ENCODE measurements around the gene PLEKHM3. TPM values are rescaled to one million over a fixed set of nuclear protein-coding genes. Genes with fewer than 3 reads are reported as not detected.

PLEKHM3 gene
- total RNA-seq, 2 donors from 2014 or later, result 20.5 to 21.8 TPM

DNA sequence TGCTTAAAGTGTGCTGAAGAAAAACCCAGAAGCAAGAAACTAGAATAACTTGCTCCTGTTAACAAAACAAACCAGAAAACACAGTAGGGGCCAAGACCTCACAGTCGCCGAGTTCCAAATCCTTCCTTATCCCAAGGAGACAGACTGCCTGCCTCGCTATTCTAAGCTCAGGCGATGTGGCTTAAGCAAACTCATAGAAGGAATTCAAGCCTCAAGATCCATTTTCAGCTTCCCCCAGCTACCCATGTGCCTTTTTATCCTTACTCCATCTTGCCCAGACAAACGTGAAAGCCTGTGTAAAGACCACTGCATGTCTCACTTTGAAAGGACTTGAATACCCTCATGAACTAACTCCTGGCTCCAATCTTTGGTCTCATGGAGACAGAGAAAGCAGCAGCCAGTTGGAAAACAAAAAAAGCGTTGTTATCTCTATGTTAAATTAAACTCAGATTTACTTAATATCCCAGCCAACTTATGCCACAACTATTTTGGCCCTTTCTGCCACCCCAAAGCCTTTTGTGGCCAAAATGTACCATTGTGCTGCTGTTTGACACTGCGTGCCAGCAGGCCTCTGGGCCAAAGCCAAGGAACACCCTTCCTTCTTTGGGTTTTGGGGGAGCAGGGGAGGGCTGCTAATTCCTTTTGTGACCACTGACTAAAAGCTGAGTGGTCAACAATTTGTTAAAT, 132.5 kb downstream of the PLEKHM3 start:
- Histone ChIP-seq H3K27me3 (replicated peaks; ENCODE audit: insufficient read depth) (no peaks in the 10 kb centered on the region), H3K4me1 (ENCODE audit: control insufficient read depth in 1 of 2, low read depth in 2 of 2) (peaks cover 11 to 14% of the 10 kb centered on the region in 2 donors), H3K4me3 (peak overlapping the region; percentile 15), H3K36me3 (no peaks in the 10 kb centered on the region), H3K27ac (peak overlapping the region in 1 of 2 donors; percentile 41), H3K9me3 (no peaks in the 10 kb centered on the region)
- TF ChIP-seq, protein P1, sequence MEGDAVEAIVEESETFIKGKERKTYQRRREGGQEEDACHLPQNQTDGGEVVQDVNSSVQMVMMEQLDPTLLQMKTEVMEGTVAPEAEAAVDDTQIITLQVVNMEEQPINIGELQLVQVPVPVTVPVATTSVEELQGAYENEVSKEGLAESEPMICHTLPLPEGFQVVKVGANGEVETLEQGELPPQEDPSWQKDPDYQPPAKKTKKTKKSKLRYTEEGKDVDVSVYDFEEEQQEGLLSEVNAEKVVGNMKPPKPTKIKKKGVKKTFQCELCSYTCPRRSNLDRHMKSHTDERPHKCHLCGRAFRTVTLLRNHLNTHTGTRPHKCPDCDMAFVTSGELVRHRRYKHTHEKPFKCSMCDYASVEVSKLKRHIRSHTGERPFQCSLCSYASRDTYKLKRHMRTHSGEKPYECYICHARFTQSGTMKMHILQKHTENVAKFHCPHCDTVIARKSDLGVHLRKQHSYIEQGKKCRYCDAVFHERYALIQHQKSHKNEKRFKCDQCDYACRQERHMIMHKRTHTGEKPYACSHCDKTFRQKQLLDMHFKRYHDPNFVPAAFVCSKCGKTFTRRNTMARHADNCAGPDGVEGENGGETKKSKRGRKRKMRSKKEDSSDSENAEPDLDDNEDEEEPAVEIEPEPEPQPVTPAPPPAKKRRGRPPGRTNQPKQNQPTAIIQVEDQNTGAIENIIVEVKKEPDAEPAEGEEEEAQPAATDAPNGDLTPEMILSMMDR (IDR thresholded peaks at IDR 0.05), result no peak
- ATAC-seq (ENCODE audit: insufficient number of reproducible peaks, low FRiP score, low read depth), result no peak
- DNase-seq (ENCODE audit: low spot score), result no peak

DNA sequence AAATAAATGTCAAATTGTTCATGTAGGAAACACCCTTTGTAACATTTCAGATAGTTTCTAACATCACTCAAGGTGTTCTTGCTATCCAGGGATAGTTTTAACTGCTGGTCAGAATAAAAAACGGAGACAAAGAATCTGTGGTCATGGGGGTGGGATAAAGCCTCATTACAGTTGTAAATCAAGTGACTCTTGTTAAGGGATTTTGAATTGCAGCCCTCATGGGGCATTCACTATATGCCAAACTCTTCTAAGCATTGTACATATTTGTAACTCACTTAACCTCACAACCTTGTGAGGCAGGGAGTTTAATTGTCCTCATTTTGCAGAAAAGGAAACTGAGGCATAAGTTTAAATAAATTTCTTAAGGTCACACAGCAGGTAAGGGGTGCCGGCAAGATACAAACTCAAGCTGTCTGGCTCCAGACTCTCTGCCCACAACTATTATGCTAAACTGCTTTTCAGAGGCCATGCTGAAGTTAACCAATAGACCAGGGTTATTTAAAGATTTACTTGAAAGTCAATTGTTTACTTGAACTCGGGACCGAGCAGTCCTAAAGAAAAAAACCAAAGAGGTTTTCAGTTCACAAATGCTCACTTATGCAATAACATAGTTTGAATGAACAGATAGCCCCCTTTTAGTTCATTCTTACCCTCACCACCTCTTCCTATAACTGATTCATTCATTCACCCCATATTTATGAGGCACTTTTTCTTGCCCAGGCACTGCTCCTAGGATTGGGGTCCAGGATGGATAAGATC, 134.1 kb downstream of the PLEKHM3 start:
- no peak for DNase-seq (ENCODE audit: low spot score)
- H3K4me3 ChIP-seq, result no peak overlapping the region
- no peak for ATAC-seq (ENCODE audit: insufficient number of reproducible peaks, low FRiP score, low read depth)
- H3K27me3 ChIP-seq (replicated peaks; ENCODE audit: insufficient read depth), result no peaks in the 10 kb centered on the region
- no peaks in the 10 kb centered on the region for H3K9me3 ChIP-seq
- no peak overlapping the region for H3K27ac ChIP-seq
- TF ChIP-seq, protein P1 (IDR thresholded peaks at IDR 0.05), result no peak
- no peaks in the 10 kb centered on the region for H3K36me3 ChIP-seq
- H3K4me1 ChIP-seq (ENCODE audit: control insufficient read depth in 1 of 2, low read depth in 2 of 2), result peaks cover 11 to 14% of the 10 kb centered on the region in 2 donors

DNA sequence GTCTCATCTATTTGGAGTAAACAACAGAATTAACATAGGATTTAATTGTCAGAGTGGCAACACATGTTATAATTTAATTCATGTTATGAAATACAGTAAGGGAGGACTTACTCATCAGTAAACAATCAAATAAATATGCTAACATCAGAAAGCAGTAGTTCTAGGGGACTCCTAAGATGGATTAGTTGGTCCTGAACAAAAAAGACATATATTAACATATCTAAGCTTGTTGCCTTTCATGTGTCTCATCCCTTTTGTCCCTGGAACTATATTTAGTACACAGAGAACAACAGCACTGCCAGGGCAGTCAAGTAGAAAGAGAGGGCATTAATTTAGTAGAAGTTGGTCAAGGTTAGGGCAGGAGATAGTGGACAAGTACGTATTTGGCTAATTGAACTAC, 137.8 kb downstream of the PLEKHM3 start:
- Histone ChIP-seq H3K27ac (no peak overlapping the region), H3K4me1 (ENCODE audit: control insufficient read depth in 1 of 2, low read depth in 2 of 2) (peaks cover 4 to 5% of the 10 kb centered on the region in 2 donors), H3K9me3 (no peaks in the 10 kb centered on the region), H3K4me3 (no peak overlapping the region), H3K27me3 (replicated peaks; ENCODE audit: insufficient read depth) (no peaks in the 10 kb centered on the region), H3K36me3 (no peaks in the 10 kb centered on the region)
- DNase-seq (ENCODE audit: low spot score), result no peak
- TF ChIP-seq, protein P1 (IDR thresholded peaks at IDR 0.05), result no peak
- no peak for ATAC-seq (ENCODE audit: insufficient number of reproducible peaks, low FRiP score, low read depth)

DNA sequence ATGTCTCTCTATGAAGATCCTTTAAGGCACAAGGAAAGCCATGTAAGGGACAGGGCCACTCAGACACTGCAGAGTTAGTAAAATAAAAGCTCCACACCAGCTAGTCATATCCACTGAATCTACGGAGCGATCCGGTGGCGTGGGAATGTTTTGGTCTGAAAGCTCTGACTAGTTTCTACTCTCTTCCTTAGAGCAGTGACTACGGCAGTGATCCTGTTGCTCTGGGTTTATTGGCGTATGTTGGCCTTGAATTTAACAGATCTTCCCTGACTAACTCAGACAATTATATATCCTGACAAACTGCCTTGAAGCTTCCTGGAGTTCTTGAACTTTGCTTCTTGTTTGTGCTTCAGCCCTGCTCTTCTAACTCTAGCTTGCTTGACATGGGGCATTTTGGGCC, 140.3 kb downstream of the PLEKHM3 start:
- H3K4me3 ChIP-seq, result no peak overlapping the region
- H3K36me3 ChIP-seq, result no peaks in the 10 kb centered on the region
- ATAC-seq (ENCODE audit: insufficient number of reproducible peaks, low FRiP score, low read depth) (no peak), DNase-seq (ENCODE audit: low spot score) (no peak)
- no peak overlapping the region for H3K27ac ChIP-seq
- TF ChIP-seq, protein P1 (IDR thresholded peaks at IDR 0.05), result no peak
- no peaks in the 10 kb centered on the region for H3K27me3 ChIP-seq (replicated peaks; ENCODE audit: insufficient read depth)
- no peaks in the 10 kb centered on the region for H3K9me3 ChIP-seq
- H3K4me1 ChIP-seq (ENCODE audit: control insufficient read depth in 1 of 2, low read depth in 2 of 2), result no peaks in the 10 kb centered on the region

DNA sequence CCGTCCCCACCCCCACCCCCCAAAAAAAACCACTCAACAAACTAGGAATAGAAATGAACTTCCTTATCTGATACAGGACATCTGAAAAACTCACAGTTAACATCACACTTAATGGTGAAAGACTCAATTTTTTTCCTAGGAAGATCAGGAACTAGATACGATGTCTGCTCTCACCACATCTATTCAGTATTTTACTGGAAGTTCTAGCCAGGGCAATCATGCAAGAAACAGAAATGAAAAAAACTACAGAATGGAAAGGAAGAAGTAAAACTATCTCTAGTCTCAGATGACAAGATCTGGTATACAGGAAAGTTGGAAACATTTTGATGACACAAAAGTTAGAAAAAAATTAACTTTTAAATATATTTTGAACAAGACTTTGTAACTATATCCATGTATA, 141.2 kb downstream of the PLEKHM3 start:
- Histone ChIP-seq H3K9me3 (no peaks in the 10 kb centered on the region), H3K27me3 (replicated peaks; ENCODE audit: insufficient read depth) (no peaks in the 10 kb centered on the region), H3K27ac (no peak overlapping the region), H3K36me3 (no peaks in the 10 kb centered on the region), H3K4me3 (no peak overlapping the region), H3K4me1 (ENCODE audit: control insufficient read depth in 1 of 2, low read depth in 2 of 2) (peaks cover 0 to 7% of the 10 kb centered on the region in 2 donors)
- ATAC-seq (ENCODE audit: insufficient number of reproducible peaks, low FRiP score, low read depth) (no peak), DNase-seq (ENCODE audit: low spot score) (no peak)
- TF ChIP-seq, protein P1 (IDR thresholded peaks at IDR 0.05), result no peak
